ENCODE results near the gene CSH2.
"Not testable (repeated sequence)": the region's sequence is repeated elsewhere in the genome, so short reads cannot be mapped to it uniquely, and the experiment has no call there.

Gene CSH2

GRCh38 chr17:63870292-63870665 lies 3.2 kb downstream of the CSH2 start:
- not testable (repeated sequence) for DNase-seq (ENCODE audit: low spot score)

GRCh38 chr17:63869491-63870291 lies 3.8 kb downstream of the CSH2 start:
- DNase-seq (ENCODE audit: low spot score); in situ Hi-C loops (cut with MboI; ENCODE audit: low sequenced_read_pairs, unreplicated experiment): not testable (repeated sequence)

More at GRCh38 chr17:63870292-63870665, 3.2 kb downstream of the CSH2 start:
- in situ Hi-C loops (cut with MboI; ENCODE audit: low sequenced_read_pairs, unreplicated experiment), result not testable (repeated sequence)

GRCh38 chr17:63866625-63867024 lies 6.9 kb downstream of the CSH2 start:
- DNase-seq (ENCODE audit: low spot score); in situ Hi-C loops (cut with MboI; ENCODE audit: low sequenced_read_pairs, unreplicated experiment): not testable (repeated sequence)

- no peak for DNase-seq (ENCODE audit: low spot score)
- in situ Hi-C loops (cut with MboI; ENCODE audit: low sequenced_read_pairs, unreplicated experiment), result no loop called here
- TF ChIP-seq CTCF (IDR thresholded peaks at IDR 0.05; ENCODE audit: borderline replicate concordance, control extremely low read depth, extremely low read depth, insufficient read depth, missing control alignments), result no peak
These were observed 14.2 kb downstream of the CSH2 start for GRCh38 chr17:63859257-63859656.

- in situ Hi-C loops (cut with MboI; ENCODE audit: low sequenced_read_pairs, unreplicated experiment); DNase-seq (ENCODE audit: low spot score): not testable (repeated sequence)
These were observed 17.1 kb downstream of the CSH2 start for GRCh38 chr17:63856425-63856824.

- TF ChIP-seq CTCF (IDR thresholded peaks at IDR 0.05; ENCODE audit: borderline replicate concordance, control extremely low read depth, extremely low read depth, insufficient read depth, missing control alignments), result no peak
- DNase-seq (ENCODE audit: low spot score), result no peak
- in situ Hi-C loops (cut with MboI; ENCODE audit: low sequenced_read_pairs, unreplicated experiment), result no loop called here
These were observed 18.3 kb downstream of the CSH2 start for GRCh38 chr17:63855185-63855584.

- TF ChIP-seq CTCF (IDR thresholded peaks at IDR 0.05; ENCODE audit: borderline replicate concordance, control extremely low read depth, extremely low read depth, insufficient read depth, missing control alignments), result no peak
- in situ Hi-C loops (cut with MboI; ENCODE audit: low sequenced_read_pairs, unreplicated experiment), result no loop called here
- no peak for DNase-seq (ENCODE audit: low spot score)
These were observed 18.8 kb downstream of the CSH2 start for GRCh38 chr17:63854709-63855108.

- no peak for DNase-seq (ENCODE audit: low spot score)
- TF ChIP-seq CTCF (IDR thresholded peaks at IDR 0.05; ENCODE audit: borderline replicate concordance, control extremely low read depth, extremely low read depth, insufficient read depth, missing control alignments), result no peak
- in situ Hi-C loops (cut with MboI; ENCODE audit: low sequenced_read_pairs, unreplicated experiment), result no loop called here
These were observed 20.2 kb downstream of the CSH2 start for GRCh38 chr17:63853260-63853659.

GRCh38 chr17:63850401-63850800 lies 23.1 kb downstream of the CSH2 start:
- in situ Hi-C loops (cut with MboI; ENCODE audit: low sequenced_read_pairs, unreplicated experiment), result no loop called here
- no peak for TF ChIP-seq CTCF (IDR thresholded peaks at IDR 0.05; ENCODE audit: borderline replicate concordance, control extremely low read depth, extremely low read depth, insufficient read depth, missing control alignments)
- no peak for DNase-seq (ENCODE audit: low spot score)

All from GM13976 (cell line).